Liver (tissue), 9 donors: ENCODE data around the gene CNTN5. TPM values are rescaled to one million over a fixed set of nuclear protein-coding genes. Genes with fewer than 3 reads are reported as not detected.

Experiments
- DNase-seq: peaks from one replicate; pipeline ENCODE4 v3.0.0-alpha.2; 2017; ENCODE audit warnings: low spot score
- H3K27ac ChIP-seq, 2 donors: one replicate each; pipeline ENCODE4 v1.7.0; 2013; ENCODE audit warnings: inconsistent platforms in 2 of 2, low read length in 2 of 2, control low read depth in 1 of 2, low read depth in 1 of 2, mild to moderate bottlenecking in 1 of 2
- H3K27me3 ChIP-seq, 4 donors: one replicate each; pipeline versions ENCODE4 v1.6.1 to v1.7.0; 2013; ENCODE audit warnings: low read length in 3 of 4, inconsistent platforms in 1 of 4, mild to moderate bottlenecking in 1 of 4, moderate library complexity in 1 of 4; ENCODE audit not compliant: control insufficient read depth in 4 of 4, insufficient read depth in 4 of 4
- H3K36me3 ChIP-seq, 4 donors: one replicate each; pipeline versions ENCODE4 v1.6.1 to v1.7.0; 2013; ENCODE audit warnings: low read length in 3 of 4, mild to moderate bottlenecking in 3 of 4, low read depth in 1 of 4, moderate library complexity in 1 of 4; ENCODE audit not compliant: control insufficient read depth in 4 of 4, insufficient read depth in 3 of 4
- H3K4me1 ChIP-seq, 4 donors: one replicate each; pipeline versions ENCODE4 v1.6.1 to v1.7.0; 2013; ENCODE audit warnings: low read length in 3 of 4, mild to moderate bottlenecking in 3 of 4, moderate library complexity in 1 of 4; ENCODE audit not compliant: control insufficient read depth in 4 of 4, insufficient read depth in 4 of 4
- H3K4me3 ChIP-seq, 3 donors: one replicate each; pipeline versions ENCODE4 v1.6.1 to v1.7.0; 2013; ENCODE audit warnings: low read length in 3 of 3, control low read depth in 1 of 3, low read depth in 1 of 3, mild to moderate bottlenecking in 1 of 3
- H3K9ac ChIP-seq, 2 donors: one replicate each; pipeline ENCODE4 v1.7.0; 2013; ENCODE audit warnings: low read length in 2 of 2, mild to moderate bottlenecking in 2 of 2, moderate library complexity in 2 of 2, control low read depth in 1 of 2, low read depth in 1 of 2
- H3K9me3 ChIP-seq, 4 donors: one replicate each; pipeline versions ENCODE4 v1.6.1 to v1.7.0; 2013; ENCODE audit warnings: low read length in 3 of 4; ENCODE audit not compliant: control insufficient read depth in 4 of 4
- CTCF ChIP-seq: fragments of 150-350 bp; IDR thresholded peaks from 2 replicates; pipeline ENCODE4 v1.5.1; 2017; ENCODE audit warnings: improper control_type of control experiment, low read depth, low read length; ENCODE audit not compliant: missing input control
- FOXA2 ChIP-seq: IDR thresholded peaks from 2 replicates; pipeline ENCODE4 v1.6.1; 2016; ENCODE audit warnings: antibody characterized with exemption
- GABPA ChIP-seq, 2 donors: IDR thresholded peaks in 1 of 2; conservative IDR thresholded peaks in 1 of 2; 2 replicates each; pipeline ENCODE4 v1.6.1; 2016; ENCODE audit warnings: antibody characterized with exemption in 2 of 2, mild to moderate bottlenecking in 1 of 2, moderate library complexity in 1 of 2
- JUND ChIP-seq, 2 donors: IDR thresholded peaks; 2 replicates each; pipeline ENCODE4 v1.6.1; 2016; ENCODE audit warnings: antibody characterized with exemption in 2 of 2
- MAX ChIP-seq: IDR thresholded peaks from 2 replicates; pipeline ENCODE4 v1.6.1; 2016; ENCODE audit warnings: antibody characterized with exemption
- NR2F2 ChIP-seq: IDR thresholded peaks from 2 replicates; pipeline ENCODE4 v1.6.1; 2016; ENCODE audit warnings: antibody characterized with exemption
- RAD21 ChIP-seq, 2 donors: IDR thresholded peaks; 2 replicates each; pipeline ENCODE4 v1.6.1; 2016; ENCODE audit warnings: antibody characterized with exemption in 2 of 2, mild to moderate bottlenecking in 2 of 2
- REST ChIP-seq: IDR thresholded peaks from 2 replicates; pipeline ENCODE4 v1.6.1; 2016; ENCODE audit warnings: antibody characterized with exemption, mild to moderate bottlenecking
- TAF1 ChIP-seq: conservative IDR thresholded peaks from 2 replicates; pipeline ENCODE4 v1.6.1; 2016; ENCODE audit warnings: antibody characterized with exemption, mild to moderate bottlenecking
- YY1 ChIP-seq: IDR thresholded peaks from 2 replicates; pipeline ENCODE4 v1.6.1; 2016; ENCODE audit warnings: antibody characterized with exemption, mild to moderate bottlenecking
- ZBTB33 ChIP-seq: IDR thresholded peaks from 2 replicates; pipeline ENCODE4 v1.6.1; 2016; ENCODE audit warnings: antibody characterized with exemption
- WGBS: extraction: QIAGEN DNeasy Blood & Tissue Kit; methylation state at CpG from one replicate; pipeline ENCODE4 v1.1.7; 2013; 5-methylcytosine and 5-hydroxymethylcytosine counted together
- polyA plus RNA-seq, 2 donors: library from polyadenylated mRNA; stranded (reverse) in 1 of 2; unstranded in 1 of 2; fragments of 200-250 nt in 1 of 2; fragments of >200 nt in 1 of 2; fragmentation: Nextera tagmentation in 1 of 2; extraction: Ambion mirVana in 1 of 2; gene quantifications; one replicate each; pipeline versions ENCODE4 v1.2.1 to v1.2.3, GENCODE V29; 2013 to 2015
- total RNA-seq, 2 donors: library from RNA; depleted of rRNA; stranded (reverse); fragments of >200 nt; gene quantifications; one replicate each; pipeline ENCODE4 v1.2.3, GENCODE V29; 2014
- donor health status: healthy.
- donor health status: healthy.
- donor health status: healthy.
- donor health status: healthy.
- donor health status: healthy.

The CNTN5 gene
- total and polyA plus RNA-seq, 4 donors: 0.01 to 0.08 (median 0.04) TPM

- no peak overlapping the region for H3K27ac ChIP-seq
- no peaks in the 10 kb centered on the region for H3K9me3 ChIP-seq
- no peak overlapping the region for H3K9ac ChIP-seq
- DNase-seq: no peak
- TF ChIP-seq YY1 (no peak), CTCF (no peak), TAF1 (no peak), ZBTB33 (no peak), NR2F2 (no peak), MAX (no peak), GABPA (IDR thresholded peaks at IDR 0.05 in 1 of 2, conservative IDR thresholded peaks at IDR 0.05 in 1 of 2) (no peak), JUND (IDR thresholded peaks at IDR 0.05) (no peak), RAD21 (IDR thresholded peaks at IDR 0.05) (no peak), REST (no peak)
- H3K27me3 ChIP-seq: peaks cover 0 to 2% (median 0%) of the 10 kb centered on the region in 4 donors
- H3K36me3 ChIP-seq: no peaks in the 10 kb centered on the region
- 78% methylated on average over 5 of the region's 5 CpGs for WGBS
- H3K4me3 ChIP-seq: no peak overlapping the region
- peaks cover 0 to 3% (median 0%) of the 10 kb centered on the region in 4 donors for H3K4me1 ChIP-seq
Observed at GRCh38 chr11:99887481-99887880, 866.7 kb downstream of the CNTN5 start.

- WGBS: 78% methylated on average over 1 of the region's 1 CpG
- H3K4me3 ChIP-seq: no peak overlapping the region
- H3K27ac ChIP-seq: no peak overlapping the region
- H3K9me3 ChIP-seq: peaks cover 0 to 5% (median 1%) of the 10 kb centered on the region in 4 donors
- H3K9ac ChIP-seq: no peak overlapping the region
- no peak for DNase-seq
- H3K27me3 ChIP-seq: no peaks in the 10 kb centered on the region
- TF ChIP-seq REST: no peak
- no peak for TF ChIP-seq JUND (IDR thresholded peaks at IDR 0.05)
- no peak for TF ChIP-seq MAX
- no peak for TF ChIP-seq FOXA2
- no peaks in the 10 kb centered on the region for H3K4me1 ChIP-seq
- H3K36me3 ChIP-seq: no peaks in the 10 kb centered on the region
Observed at GRCh38 chr11:99893811-99894210, 873.1 kb downstream of the CNTN5 start.
